ES-I3 (cell line): Measurements from ENCODE around the gene KCTD18.

Experiments used
- H3K36me3 ChIP-seq: 2 replicates; pipeline ENCODE4 v1.6.1; 2013; ENCODE audit warnings: mild to moderate bottlenecking, low read length, control low read depth, moderate library complexity; ENCODE audit not compliant: insufficient read depth
- H3K4me1 ChIP-seq: 2 replicates; pipeline ENCODE4 v1.6.1; 2013; ENCODE audit warnings: mild to moderate bottlenecking, control low read depth, low read length; ENCODE audit not compliant: insufficient read depth
- H3K9ac ChIP-seq: 2 replicates; pipeline ENCODE4 v1.6.1; 2013; ENCODE audit warnings: low read depth, mild to moderate bottlenecking, low read length, moderate library complexity
- H3K9me3 ChIP-seq: 2 replicates; pipeline ENCODE4 v1.6.1; 2013; ENCODE audit warnings: mild to moderate bottlenecking, low read length, moderate library complexity; ENCODE audit not compliant: control insufficient read depth, insufficient read depth

KCTD18 gene

GRCh38 chr2:200475795-200476194, 34.1 kb downstream of the KCTD18 start:
- Histone ChIP-seq H3K36me3 (peaks cover 26% of the 10 kb centered on the region), H3K9me3 (no peaks in the 10 kb centered on the region), H3K9ac (no peak overlapping the region), H3K4me1 (peaks cover 3% of the 10 kb centered on the region)

GRCh38 chr2:200472853-200473464, 36.9 kb downstream of the KCTD18 start:
- 0 out of 2 replicates have a peak, but pooled peaks cover 4% of the 10 kb centered on the region for H3K4me1 ChIP-seq
- H3K9me3 ChIP-seq, result no peaks in the 10 kb centered on the region
- H3K36me3 ChIP-seq, result peaks cover 41% of the 10 kb centered on the region
- no peak overlapping the region for H3K9ac ChIP-seq

GRCh38 chr2:200471928-200472645, 37.8 kb downstream of the KCTD18 start:
- Histone ChIP-seq H3K9ac (no peak overlapping the region), H3K9me3 (no peaks in the 10 kb centered on the region), H3K4me1 (0 out of 2 replicates have a peak, but pooled peaks cover 4% of the 10 kb centered on the region), H3K36me3 (peaks cover 47% of the 10 kb centered on the region)

- H3K9me3 ChIP-seq, result no peaks in the 10 kb centered on the region
- H3K4me1 ChIP-seq, result 0 out of 2 replicates have a peak, but pooled peaks cover 4% of the 10 kb centered on the region
- peaks cover 54% of the 10 kb centered on the region for H3K36me3 ChIP-seq
- no peak overlapping the region for H3K9ac ChIP-seq
These were observed 38.5 kb downstream of the KCTD18 start for GRCh38 chr2:200471324-200471848.

- Histone ChIP-seq H3K4me1 (0 out of 2 replicates have a peak, but pooled peaks cover 4% of the 10 kb centered on the region), H3K9me3 (no peaks in the 10 kb centered on the region), H3K36me3 (peaks cover 55% of the 10 kb centered on the region), H3K9ac (no peak overlapping the region)
These were observed 39.6 kb downstream of the KCTD18 start for GRCh38 chr2:200470230-200470629.

GRCh38 chr2:200469708-200470211, 40.1 kb downstream of the KCTD18 start:
- Histone ChIP-seq H3K4me1 (0 out of 2 replicates have a peak, but pooled peaks cover 4% of the 10 kb centered on the region), H3K9me3 (no peaks in the 10 kb centered on the region), H3K36me3 (peaks cover 60% of the 10 kb centered on the region), H3K9ac (no peak overlapping the region)

- Histone ChIP-seq H3K9ac (no peak overlapping the region), H3K4me1 (0 out of 2 replicates have a peak, but pooled peaks cover 4% of the 10 kb centered on the region), H3K9me3 (no peaks in the 10 kb centered on the region), H3K36me3 (peaks cover 64% of the 10 kb centered on the region)
These were observed 41.8 kb downstream of the KCTD18 start for GRCh38 chr2:200467806-200468681.

GRCh38 chr2:200466425-200467418, 43.1 kb downstream of the KCTD18 start:
- Histone ChIP-seq H3K9ac (no peak overlapping the region), H3K36me3 (peaks cover 60% of the 10 kb centered on the region), H3K9me3 (no peaks in the 10 kb centered on the region), H3K4me1 (0 out of 2 replicates have a peak, but pooled peaks cover 4% of the 10 kb centered on the region)

GRCh38 chr2:200463452-200463851, 46.4 kb downstream of the KCTD18 start:
- Histone ChIP-seq H3K36me3 (peaks cover 40% of the 10 kb centered on the region), H3K9ac (no peak overlapping the region), H3K4me1 (no peaks in the 10 kb centered on the region), H3K9me3 (no peaks in the 10 kb centered on the region)

GRCh38 chr2:200461846-200462710, 47.8 kb downstream of the KCTD18 start:
- Histone ChIP-seq H3K36me3 (peaks cover 33% of the 10 kb centered on the region), H3K9me3 (no peaks in the 10 kb centered on the region), H3K4me1 (no peaks in the 10 kb centered on the region), H3K9ac (no peak overlapping the region)

GRCh38 chr2:200459101-200459500, 50.8 kb downstream of the KCTD18 start:
- Histone ChIP-seq H3K36me3 (peaks cover 27% of the 10 kb centered on the region), H3K9ac (no peak overlapping the region), H3K9me3 (no peaks in the 10 kb centered on the region), H3K4me1 (no peaks in the 10 kb centered on the region)

GRCh38 chr2:200456567-200456966, 53.3 kb downstream of the KCTD18 start:
- H3K4me1 ChIP-seq, result no peaks in the 10 kb centered on the region
- peaks cover 22% of the 10 kb centered on the region for H3K36me3 ChIP-seq
- H3K9me3 ChIP-seq, result no peaks in the 10 kb centered on the region
- no peak overlapping the region for H3K9ac ChIP-seq
